Osteocyte (in vitro differentiated cells): ENCODE results near the gene PIGT. TPM values are rescaled to one million over a fixed set of nuclear protein-coding genes. Genes with fewer than 3 reads are reported as not detected.

ENCODE experiments used
- DNase-seq: peaks from one replicate; pipeline ENCODE4 v3.0.0; 2021; ENCODE audit warnings: mixed read lengths; ENCODE audit not compliant: unreplicated experiment; ENCODE audit errors: extremely low spot score
- H3K27ac Mint-ChIP-seq: one replicate; pipeline ENCODE4 v1.8.0; 2021; ENCODE audit warnings: mild to moderate bottlenecking, mixed read lengths; ENCODE audit not compliant: unreplicated experiment
- H3K27me3 Mint-ChIP-seq: one replicate; pipeline ENCODE4 v1.8.0; 2021; ENCODE audit warnings: mixed read lengths; ENCODE audit not compliant: unreplicated experiment
- H3K36me3 Mint-ChIP-seq: one replicate; pipeline ENCODE4 v1.8.0; 2021; ENCODE audit warnings: mixed read lengths; ENCODE audit not compliant: unreplicated experiment
- H3K4me1 Mint-ChIP-seq: one replicate; pipeline ENCODE4 v1.8.0; 2021; ENCODE audit warnings: mixed read lengths; ENCODE audit not compliant: unreplicated experiment
- H3K4me3 Mint-ChIP-seq: one replicate; pipeline ENCODE4 v1.8.0; 2021; ENCODE audit warnings: mild to moderate bottlenecking, moderate library complexity, mixed read lengths; ENCODE audit not compliant: unreplicated experiment
- H3K9me3 Mint-ChIP-seq: one replicate; pipeline ENCODE4 v1.8.0; 2021; ENCODE audit warnings: mixed read lengths; ENCODE audit not compliant: unreplicated experiment
- total RNA-seq: library from RNA; stranded (reverse); gene quantifications from 2 replicates; pipeline ENCODE4 v1.2.1, GENCODE V29; 2021
- TF ChIP-seq, protein P1 (sequence below): fragments of 200-600 bp; sonication (generic); IDR thresholded peaks from 2 replicates; pipeline ENCODE4 v1.5.0; 2021; ENCODE audit warnings: antibody characterized with exemption, mild to moderate bottlenecking, moderate library complexity

PIGT gene
- total RNA-seq, 1 donor from 2014 or later: 140 TPM

GRCh38 chr20:45462711-45463509 is 47.0 kb downstream of the PIGT start:
- Mint-ChIP-seq H3K4me1 (no peaks in the 10 kb centered on the region), H3K36me3 (no peaks in the 10 kb centered on the region), H3K27ac (no peak overlapping the region), H3K9me3 (no peaks in the 10 kb centered on the region), H3K27me3 (peaks cover 52% of the 10 kb centered on the region), H3K4me3 (no peak overlapping the region)
- no peak for DNase-seq
- TF ChIP-seq, protein P1, sequence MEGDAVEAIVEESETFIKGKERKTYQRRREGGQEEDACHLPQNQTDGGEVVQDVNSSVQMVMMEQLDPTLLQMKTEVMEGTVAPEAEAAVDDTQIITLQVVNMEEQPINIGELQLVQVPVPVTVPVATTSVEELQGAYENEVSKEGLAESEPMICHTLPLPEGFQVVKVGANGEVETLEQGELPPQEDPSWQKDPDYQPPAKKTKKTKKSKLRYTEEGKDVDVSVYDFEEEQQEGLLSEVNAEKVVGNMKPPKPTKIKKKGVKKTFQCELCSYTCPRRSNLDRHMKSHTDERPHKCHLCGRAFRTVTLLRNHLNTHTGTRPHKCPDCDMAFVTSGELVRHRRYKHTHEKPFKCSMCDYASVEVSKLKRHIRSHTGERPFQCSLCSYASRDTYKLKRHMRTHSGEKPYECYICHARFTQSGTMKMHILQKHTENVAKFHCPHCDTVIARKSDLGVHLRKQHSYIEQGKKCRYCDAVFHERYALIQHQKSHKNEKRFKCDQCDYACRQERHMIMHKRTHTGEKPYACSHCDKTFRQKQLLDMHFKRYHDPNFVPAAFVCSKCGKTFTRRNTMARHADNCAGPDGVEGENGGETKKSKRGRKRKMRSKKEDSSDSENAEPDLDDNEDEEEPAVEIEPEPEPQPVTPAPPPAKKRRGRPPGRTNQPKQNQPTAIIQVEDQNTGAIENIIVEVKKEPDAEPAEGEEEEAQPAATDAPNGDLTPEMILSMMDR: no peak

DNA sequence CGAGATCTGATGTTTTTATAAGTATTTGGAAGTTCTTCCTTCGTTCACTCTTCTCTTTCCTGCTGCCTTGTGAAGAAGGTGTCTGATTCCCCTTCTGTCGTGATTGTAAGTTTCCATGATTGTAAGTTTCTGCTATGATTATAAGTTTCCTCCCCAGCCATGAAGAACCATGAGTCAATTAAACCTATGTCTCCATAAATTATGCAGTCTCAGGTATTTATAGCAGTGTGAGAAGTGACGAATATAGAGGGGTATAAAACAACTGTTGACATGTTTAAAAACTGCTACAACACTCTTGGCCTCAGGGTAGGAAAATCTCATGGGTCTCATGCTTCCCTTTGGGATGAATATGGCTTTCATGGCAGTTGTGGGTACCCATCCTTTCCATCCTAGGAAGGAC is 47.8 kb downstream of the PIGT start:
- TF ChIP-seq, protein P1: no peak

GRCh38 chr20:45465491-45466266 is 49.7 kb downstream of the PIGT start:
- DNase-seq: no peak
- Mint-ChIP-seq H3K27me3 (peaks cover 50% of the 10 kb centered on the region), H3K4me1 (peaks cover 8% of the 10 kb centered on the region), H3K36me3 (no peaks in the 10 kb centered on the region), H3K9me3 (no peaks in the 10 kb centered on the region), H3K4me3 (no peak overlapping the region), H3K27ac (no peak overlapping the region)
- TF ChIP-seq, protein P1: no peak

More for the DNA sequence above, 47.8 kb downstream of the PIGT start:
- no peak for DNase-seq
- H3K4me3 Mint-ChIP-seq: no peak overlapping the region
- H3K4me1 Mint-ChIP-seq: no peaks in the 10 kb centered on the region
- peaks cover 54% of the 10 kb centered on the region for H3K27me3 Mint-ChIP-seq
- no peaks in the 10 kb centered on the region for H3K9me3 Mint-ChIP-seq
- H3K27ac Mint-ChIP-seq: no peak overlapping the region
- no peaks in the 10 kb centered on the region for H3K36me3 Mint-ChIP-seq

DNA sequence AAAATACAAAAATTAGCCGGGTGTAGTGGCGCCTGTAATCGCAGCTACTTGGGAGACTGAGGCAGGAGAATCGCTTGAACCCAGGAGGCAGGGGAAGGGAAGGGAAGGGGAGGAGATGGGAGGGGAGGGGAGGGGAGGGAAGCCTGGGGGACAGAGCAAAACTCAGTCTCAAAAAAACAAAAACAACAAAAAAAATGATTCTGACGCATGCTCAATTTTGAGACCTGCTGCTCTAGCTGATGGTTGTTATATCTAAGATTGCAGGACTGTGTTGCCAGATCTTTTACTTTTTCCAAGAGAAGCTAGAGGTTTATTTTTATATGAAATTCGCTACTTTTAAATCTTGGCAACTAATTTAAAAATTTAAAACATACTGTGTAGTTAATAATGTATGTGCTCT is 51.2 kb downstream of the PIGT start:
- Mint-ChIP-seq H3K27ac (no peak overlapping the region), H3K4me1 (peaks cover 13% of the 10 kb centered on the region)

More for the DNA sequence above, 51.2 kb downstream of the PIGT start:
- Mint-ChIP-seq H3K4me3 (no peak overlapping the region), H3K36me3 (no peaks in the 10 kb centered on the region), H3K27me3 (peaks cover 43% of the 10 kb centered on the region), H3K9me3 (no peaks in the 10 kb centered on the region)
- TF ChIP-seq, protein P1: no peak
- DNase-seq: no peak
